H1 (cell line): ENCODE results near the gene CACNA1B. TPM values are rescaled to one million over a fixed set of nuclear protein-coding genes. Genes with fewer than 3 reads are reported as not detected.

Experiments used
- CTCF ChIA-PET: fragments of 300-600 bp; sonication (Branson Sonifier 250); formaldehyde crosslinking; loops from one replicate; lab custom pipeline; 2021; ENCODE audit not compliant: partially characterized antibody; lab: Charles Lee
- POLR2A ChIA-PET: fragments of 300-600 bp; sonication (Branson Sonifier 250); formaldehyde crosslinking; loops from one replicate; lab custom pipeline; 2021; ENCODE audit warnings: inconsistent platforms; ENCODE audit not compliant: partially characterized antibody; lab: Charles Lee
- DNase-seq, 2 experiments: peaks; one replicate each; pipeline versions ENCODE4 v3.0.0 to v3.0.0-alpha.2; 2010 to 2022; ENCODE audit warnings: low spot score in 2 of 2, low read depth in 1 of 2, mixed read lengths in 1 of 2
- FAIRE-seq: peaks from 2 replicates; lab custom pipeline; 2011; peaks lifted over from hg19 to GRCh38; lab: Jason Lieb, UNC
- H2AFZ ChIP-seq: 2 replicates; pipeline ENCODE4 v1.8.1; 2012; ENCODE audit warnings: low read length, inconsistent platforms
- H2AK5ac ChIP-seq: 2 replicates; pipeline ENCODE4 v1.6.1; 2013; ENCODE audit warnings: low read depth, low read length
- H2BK120ac ChIP-seq: replicated peaks from 2 replicates; pipeline ENCODE3; 2013; ENCODE audit warnings: low read depth, low read length, inconsistent platforms
- H2BK12ac ChIP-seq: 2 replicates; pipeline ENCODE4 v1.6.1; 2013; ENCODE audit warnings: low read depth, low read length
- H2BK15ac ChIP-seq: 2 replicates; pipeline ENCODE4 v1.6.1; 2013; ENCODE audit warnings: low read length
- H2BK20ac ChIP-seq: 2 replicates; pipeline ENCODE4 v1.6.1; 2013; ENCODE audit warnings: low read length
- H2BK5ac ChIP-seq: 2 replicates; pipeline ENCODE4 v1.6.1; 2013; ENCODE audit warnings: low read depth, low read length
- H3K14ac ChIP-seq: 2 replicates; pipeline ENCODE4 v1.6.1; 2013; ENCODE audit warnings: inconsistent platforms; ENCODE audit not compliant: insufficient read length
- H3K18ac ChIP-seq: 2 replicates; pipeline ENCODE4 v1.6.1; 2013; ENCODE audit warnings: low read length; ENCODE audit errors: extremely low read depth
- H3K23ac ChIP-seq: 2 replicates; pipeline ENCODE4 v1.6.1; 2013; ENCODE audit warnings: inconsistent platforms; ENCODE audit not compliant: insufficient read length
- H3K23me2 ChIP-seq: 2 replicates; pipeline ENCODE4 v1.6.1; 2013; ENCODE audit warnings: low read depth, low read length
- H3K27ac ChIP-seq: 2 replicates; pipeline ENCODE4 v1.6.1; 2011; ENCODE audit warnings: low read depth, low read length, inconsistent platforms
- H3K27me3 ChIP-seq, 4 experiments: replicated peaks in 1 of 4; 1 replicate in 1 of 4; 2 replicates in 3 of 4; pipeline versions ENCODE4 v1.6.1 to v1.8.1; 2011 to 2013; ENCODE audit warnings: low read length in 3 of 4, mild to moderate bottlenecking in 3 of 4, inconsistent platforms in 2 of 4, mixed read lengths in 2 of 4, moderate library complexity in 1 of 4; ENCODE audit not compliant: control insufficient read depth in 3 of 4, insufficient read depth in 3 of 4; ENCODE audit errors: extremely low read depth in 1 of 4
- H3K36me3 ChIP-seq, 4 experiments: 2 replicates each; pipeline versions ENCODE4 v1.6.1 to v1.8.1; 2011 to 2013; ENCODE audit warnings: mild to moderate bottlenecking in 4 of 4, low read length in 3 of 4, moderate library complexity in 2 of 4, control low read depth in 1 of 4, inconsistent platforms in 1 of 4; ENCODE audit not compliant: insufficient read depth in 4 of 4, control insufficient read depth in 2 of 4
- H3K4ac ChIP-seq: replicated peaks from 2 replicates; pipeline ENCODE3; 2013; ENCODE audit warnings: low read length, low read depth, mixed read lengths, inconsistent platforms; ENCODE audit not compliant: insufficient read length
- H3K4me1 ChIP-seq, 4 experiments: replicated peaks in 1 of 4; 1 replicate in 1 of 4; 2 replicates in 3 of 4; pipeline versions ENCODE4 v1.6.1 to v1.8.1; 2011 to 2013; ENCODE audit warnings: low read length in 3 of 4, inconsistent platforms in 2 of 4, mixed read lengths in 1 of 4; ENCODE audit not compliant: insufficient read depth in 4 of 4, control insufficient read depth in 3 of 4
- H3K4me2 ChIP-seq, 2 experiments: 2 replicates each; pipeline versions ENCODE4 v1.6.1 to v1.8.1; 2011 to 2013; ENCODE audit warnings: low read depth in 2 of 2, low read length in 2 of 2, control low read depth in 1 of 2, inconsistent platforms in 1 of 2, mild to moderate bottlenecking in 1 of 2; ENCODE audit not compliant: insufficient read depth in 1 of 2
- H3K4me3 ChIP-seq, 4 experiments: fragments of 200-600, 300-600 bp in 1 of 4; sonication (generic), shearing (Covaris generic), sonication (Bioruptor Twin) in 1 of 4; 2 replicates each; pipeline versions ENCODE4 v1.5.1 to v1.8.1; 2011 to 2016; ENCODE audit warnings: low read length in 4 of 4, low read depth in 3 of 4, control low read depth in 2 of 4, inconsistent platforms in 2 of 4, mild to moderate bottlenecking in 2 of 4, mixed read lengths in 1 of 4, moderate library complexity in 1 of 4; ENCODE audit not compliant: insufficient read depth in 2 of 4; ENCODE audit errors: extremely low read depth in 1 of 4
- H3K56ac ChIP-seq: replicated peaks from 2 replicates; pipeline ENCODE3; 2013; ENCODE audit warnings: low read depth, mild to moderate bottlenecking, mixed read lengths, low read length, inconsistent platforms; ENCODE audit not compliant: insufficient read length
- H3K79me1 ChIP-seq: 2 replicates; pipeline ENCODE4 v1.6.1; 2013; ENCODE audit warnings: low read depth, low read length, control low read depth
- H3K79me2 ChIP-seq, 2 experiments: 2 replicates each; pipeline versions ENCODE4 v1.6.1 to v1.8.1; 2012 to 2013; ENCODE audit warnings: low read length in 2 of 2, mild to moderate bottlenecking in 2 of 2, inconsistent platforms in 1 of 2; ENCODE audit not compliant: insufficient read depth in 2 of 2, control insufficient read depth in 1 of 2
- H3K9ac ChIP-seq, 4 experiments: replicated peaks in 1 of 4; 1 replicate in 1 of 4; 2 replicates in 3 of 4; pipeline versions ENCODE4 v1.6.1 to v1.8.1; 2011 to 2013; ENCODE audit warnings: low read depth in 3 of 4, low read length in 3 of 4, control low read depth in 2 of 4, mild to moderate bottlenecking in 2 of 4, moderate library complexity in 2 of 4, inconsistent platforms in 1 of 4; ENCODE audit errors: extremely low read depth in 1 of 4
- H3K9me3 ChIP-seq, 2 experiments: 2 replicates each; pipeline versions ENCODE4 v1.6.1 to v1.8.1; 2012 to 2013; ENCODE audit warnings: mild to moderate bottlenecking in 2 of 2, moderate library complexity in 2 of 2, control low read depth in 1 of 2, inconsistent platforms in 1 of 2, low read depth in 1 of 2, low read length in 1 of 2, mixed read lengths in 1 of 2; ENCODE audit not compliant: insufficient read depth in 2 of 2
- H4K20me1 ChIP-seq, 2 experiments: replicated peaks in 1 of 2; 2 replicates each; pipeline versions ENCODE3 to v1.8.1; 2011 to 2013; ENCODE audit warnings: inconsistent platforms in 2 of 2, low read length in 2 of 2, mild to moderate bottlenecking in 1 of 2; ENCODE audit not compliant: insufficient read depth in 2 of 2, control insufficient read depth in 1 of 2
- H4K5ac ChIP-seq: 2 replicates; pipeline ENCODE4 v1.6.1; 2013; ENCODE audit warnings: low read length, low read depth, mixed read lengths, inconsistent platforms; ENCODE audit not compliant: insufficient read length
- H4K8ac ChIP-seq: 2 replicates; pipeline ENCODE4 v1.8.0; 2013; ENCODE audit warnings: mild to moderate bottlenecking, moderate library complexity, low read length, inconsistent platforms; ENCODE audit not compliant: insufficient read depth; ENCODE audit errors: extremely low read depth
- H4K91ac ChIP-seq: replicated peaks from 2 replicates; pipeline ENCODE3; 2013; ENCODE audit warnings: low read length, mixed read lengths, inconsistent platforms; ENCODE audit not compliant: insufficient read length
- CREB1 ChIP-seq: IDR thresholded peaks from 2 replicates; pipeline ENCODE4 v1.6.1; 2012; ENCODE audit warnings: inconsistent platforms
- CTBP2 ChIP-seq: IDR thresholded peaks from 2 replicates; pipeline ENCODE4 v1.7.0; 2011; ENCODE audit warnings: borderline replicate concordance, mild to moderate bottlenecking, moderate library complexity, mixed read lengths, low read length; ENCODE audit not compliant: insufficient read depth, insufficient read length
- HDAC2 ChIP-seq, 2 experiments: fragments of 300-600 bp in 1 of 2; sonication (generic) in 1 of 2; IDR thresholded peaks; 2 replicates each; pipeline ENCODE4 v1.6.1; 2011 to 2012; ENCODE audit warnings: low read depth in 2 of 2, low read length in 2 of 2, mild to moderate bottlenecking in 2 of 2, moderate library complexity in 2 of 2, borderline replicate concordance in 1 of 2, inconsistent platforms in 1 of 2
- HDAC6 ChIP-seq: IDR thresholded peaks from one replicate; pipeline ENCODE4 v1.7.1; 2012; ENCODE audit warnings: low read depth, mild to moderate bottlenecking, inconsistent platforms, low read length, moderate library complexity
- KDM4A ChIP-seq: IDR thresholded peaks from one replicate; pipeline ENCODE4 v1.7.1; 2012; ENCODE audit warnings: low read depth, mild to moderate bottlenecking, moderate library complexity, low read length, inconsistent platforms; ENCODE audit not compliant: severe bottlenecking
- PHF8 ChIP-seq: fragments of 200-600 bp; sonication (generic); conservative IDR thresholded peaks from 2 replicates; pipeline ENCODE4 v1.7.1; 2012; ENCODE audit warnings: low read depth, mild to moderate bottlenecking, inconsistent platforms, low read length, moderate library complexity
- POU5F1 ChIP-seq: IDR thresholded peaks from 2 replicates; pipeline ENCODE4 v1.6.1; 2011; ENCODE audit warnings: low read depth, mild to moderate bottlenecking, low read length, moderate library complexity
- RBBP5 ChIP-seq: IDR thresholded peaks from 2 replicates; pipeline ENCODE4 v1.7.1; 2012; ENCODE audit warnings: low read depth, mild to moderate bottlenecking, inconsistent platforms, low read length, moderate library complexity, borderline replicate concordance
- SP1 ChIP-seq: IDR thresholded peaks from 2 replicates; pipeline ENCODE4 v1.6.1; 2011; ENCODE audit warnings: low read depth, low read length
- TBP ChIP-seq: IDR thresholded peaks from 2 replicates; pipeline ENCODE4 v1.6.1; 2011; ENCODE audit warnings: low read depth, low read length, improper control_type of control experiment
- TCF12 ChIP-seq: IDR thresholded peaks from 2 replicates; pipeline ENCODE4 v1.6.1; 2011; ENCODE audit warnings: low read depth, mild to moderate bottlenecking, low read length
- WGBS, 2 experiments: shearing (Covaris generic) in 1 of 2; methylation state at CpG; one replicate each; pipeline versions ENCODE4 v1.1.6 to v1.1.7; 2013 to 2015; ENCODE audit warnings: low lambda C conversion rate in 2 of 2, mixed read lengths in 2 of 2, inconsistent platforms in 1 of 2, low coverage in 1 of 2, missing lambda C conversion rate in 1 of 2; ENCODE audit not compliant: insufficient replicate concordance in 2 of 2, insufficient coverage in 1 of 2, insufficient read length in 1 of 2; ENCODE audit errors: extremely low coverage in 1 of 2, missing lambda C conversion rate in 1 of 2; 5-methylcytosine and 5-hydroxymethylcytosine counted together
- polyA plus RNA-seq, 7 experiments: library from polyadenylated mRNA; depleted of rRNA in 3 of 7; stranded (reverse) in 5 of 7; unstranded in 2 of 7; fragments of >200 nt in 5 of 7; fragments of 200-250 nt in 2 of 7; gene quantifications; 1 replicate in 5 of 7; 2 replicates in 1 of 7; 4 replicates in 1 of 7; pipeline versions ENCODE4 v1.2.1 to v1.2.3, GENCODE V29; 2011 to 2013; ENCODE audit warnings: missing spikeins in 2 of 7, mixed read lengths in 2 of 7
- total RNA-seq: library from RNA; stranded (reverse); fragmentation: NEBNext Ultra II Directional; extraction: Animal tissue kit (Norgen Biotek cat#: 25700); gene quantifications from 2 replicates; pipeline ENCODE4 v1.2.1, GENCODE V29; 2021
- TF ChIP-seq, protein P1 (sequence below): IDR thresholded peaks from 2 replicates; pipeline ENCODE4 v1.6.1; 2011; ENCODE audit warnings: low read depth, mild to moderate bottlenecking, low read length; ENCODE audit not compliant: insufficient read depth

The CACNA1B gene
- total and polyA plus RNA-seq, 2 of the 8 experiments (the other 6 are each of a cell fraction or from before 2014, with no cell fraction given) = 1.5 to 5.7 TPM

DNA sequence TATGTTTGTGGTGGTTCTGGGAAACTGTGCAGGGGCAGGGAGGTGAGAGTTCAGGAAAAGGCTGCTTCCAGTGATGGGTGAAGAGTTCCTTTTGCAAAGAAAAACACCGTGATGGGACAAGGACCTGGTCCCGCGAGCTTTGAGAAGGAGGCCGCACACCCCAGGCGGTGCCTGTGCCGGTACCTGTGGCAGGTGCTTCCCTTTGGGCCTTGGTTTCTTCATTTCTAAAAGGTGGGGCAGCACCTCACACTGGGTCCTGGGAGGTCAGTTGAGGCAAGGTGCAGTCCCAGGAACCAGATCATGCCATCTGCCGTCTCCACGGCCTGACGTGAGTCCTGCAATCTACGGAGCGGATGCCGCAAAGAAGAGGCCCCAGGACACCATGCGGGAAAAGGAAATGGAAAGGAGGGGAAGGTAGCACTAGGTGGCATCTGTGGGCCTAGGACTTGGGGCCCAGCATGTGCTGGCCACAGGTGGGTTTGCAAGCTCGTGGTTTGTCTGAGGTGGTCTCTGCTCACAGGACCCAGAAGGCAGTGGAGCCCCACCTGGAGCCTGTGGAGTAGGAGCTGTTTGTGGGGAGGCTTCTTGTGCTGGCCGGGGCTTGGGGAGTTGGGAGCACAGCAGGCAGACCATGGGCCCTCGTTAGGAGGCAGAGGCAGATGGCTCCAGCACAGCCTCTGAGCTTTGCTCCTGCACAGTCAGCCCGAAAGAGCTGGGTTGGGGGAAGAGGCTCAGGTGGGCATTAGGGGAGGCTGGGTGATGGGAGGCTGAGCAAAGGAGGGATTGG, 131.6 kb downstream of the CACNA1B start:
- no peak for FAIRE-seq
- TF ChIP-seq TCF12 = no peak
- no peak for TF ChIP-seq HDAC2 (IDR thresholded peaks at IDR 0.05; ENCODE audit: borderline replicate concordance in 1 of 2, low read depth in 2 of 2, low read length in 2 of 2)
- TF ChIP-seq PHF8 = no peak
- no peak for TF ChIP-seq TBP
- TF ChIP-seq, protein P1, sequence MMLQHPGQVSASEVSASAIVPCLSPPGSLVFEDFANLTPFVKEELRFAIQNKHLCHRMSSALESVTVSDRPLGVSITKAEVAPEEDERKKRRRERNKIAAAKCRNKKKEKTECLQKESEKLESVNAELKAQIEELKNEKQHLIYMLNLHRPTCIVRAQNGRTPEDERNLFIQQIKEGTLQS = no peak
- TF ChIP-seq KDM4A = no peak
- no peak for TF ChIP-seq CREB1
- TF ChIP-seq SP1 = no peak
- no peak for TF ChIP-seq HDAC6
- no peak for TF ChIP-seq CTBP2
- TF ChIP-seq RBBP5 = no peak
- no peak for TF ChIP-seq POU5F1

More for the DNA sequence above, 131.6 kb downstream of the CACNA1B start:
- Histone ChIP-seq H3K27ac (no peak overlapping the region), H3K23me2 (no peaks in the 10 kb centered on the region), H3K9me3 (peaks cover 10 to 72% of the 10 kb centered on the region in 2 experiments; a peak in 3 of 4 replicates), H2BK120ac (no peak overlapping the region), H3K36me3 (no peaks in the 10 kb centered on the region), H2BK12ac (no peak overlapping the region), H3K56ac (no peak overlapping the region), H3K4me1 (no peaks in the 10 kb centered on the region; a peak in 1 of 7 replicates), H2BK15ac (no peak overlapping the region), H2BK20ac (no peak overlapping the region), H3K9ac (no peak overlapping the region), H4K91ac (no peak overlapping the region), H4K5ac (no peak overlapping the region), H3K23ac (no peak overlapping the region), H3K27me3 (no peaks in the 10 kb centered on the region), H3K4me2 (no peak overlapping the region), H4K20me1 (peaks cover 0 to 13% of the 10 kb centered on the region in 2 experiments), H4K8ac (no peak overlapping the region), H3K79me1 (no peaks in the 10 kb centered on the region), H2BK5ac (no peak overlapping the region), H3K18ac (no peak overlapping the region), H3K79me2 (no peaks in the 10 kb centered on the region), H2AK5ac (no peak overlapping the region), H3K4ac (no peak overlapping the region), H3K4me3 (no peak overlapping the region), H2AFZ (no peak overlapping the region), H3K14ac (no peak overlapping the region)
- 91% methylated on average over 17 of the region's 17 CpGs; no CpG with 5 or more reads in 1 of the 2 experiments for WGBS, 2 experiments
- POLR2A ChIA-PET = no interaction called here
- CTCF ChIA-PET = interaction anchor here (0.8 to 2.6 kb wide), 2 partner anchors 10 to 13 kb away, joined by 3 to 8 read pairs; no protein-coding TSS in a partner anchor
- DNase-seq = no peak
